WTC11 (cell line): ENCODE data around the gene TOE1. TPM values are rescaled to one million over a fixed set of nuclear protein-coding genes. Genes with fewer than 3 reads are reported as not detected.

Experiments used
- ATAC-seq: fragments of 200-7000 bp; cut with Tn5 transposase; 2 replicates; pipeline ENCODE4 v1.10.0; 2021; ENCODE audit warnings: mild to moderate bottlenecking, moderate library complexity
- CTCF ChIA-PET: fragments of 300-600 bp; sonication (Branson Sonifier 250); formaldehyde crosslinking; loops from one replicate; lab custom pipeline; 2021; ENCODE audit warnings: antibody characterized with exemption; lab: Charles Lee
- POLR2A ChIA-PET: fragments of 350-600 bp; sonication (Branson Sonifier 250); formaldehyde crosslinking; loops from one replicate; lab custom pipeline; 2021; ENCODE audit warnings: antibody characterized with exemption; lab: Charles Lee
- DNase-seq: peaks from one replicate; pipeline ENCODE4 v3.0.0; 2021; ENCODE audit warnings: low spot score
- H3K27ac Mint-ChIP-seq: 2 replicates; pipeline ENCODE4 v1.8.0; 2021; ENCODE audit warnings: mixed read lengths
- H3K27me3 Mint-ChIP-seq: 2 replicates; pipeline ENCODE4 v1.8.0; 2021; ENCODE audit warnings: low read depth, mild to moderate bottlenecking, moderate library complexity, mixed read lengths
- H3K36me3 Mint-ChIP-seq: 2 replicates; pipeline ENCODE4 v1.8.0; 2021; ENCODE audit warnings: mixed read lengths
- H3K4me1 Mint-ChIP-seq: 2 replicates; pipeline ENCODE4 v1.8.0; 2022; ENCODE audit warnings: mixed read lengths
- H3K4me3 Mint-ChIP-seq: 2 replicates; pipeline ENCODE4 v1.8.0; 2021; ENCODE audit warnings: mild to moderate bottlenecking, moderate library complexity, mixed read lengths
- H3K9me3 Mint-ChIP-seq: 2 replicates; pipeline ENCODE4 v1.8.0; 2021; ENCODE audit warnings: mixed read lengths
- ATF3 ChIP-seq: sonication (generic); formaldehyde crosslinking; conservative IDR thresholded peaks from 2 replicates; pipeline ENCODE4 v1.8.1; 2022; ENCODE audit warnings: mild to moderate bottlenecking, missing genetic modification reagents
- CREB1 ChIP-seq: sonication (generic); formaldehyde crosslinking; IDR thresholded peaks from 2 replicates; pipeline ENCODE4 v1.8.0; 2023; ENCODE audit warnings: mild to moderate bottlenecking, missing genetic modification reagents
- GTF2I ChIP-seq: fragments of 250-450 bp; sonication (Bioruptor Pico); conservative IDR thresholded peaks from 2 replicates; pipeline ENCODE4 v1.4.0; 2021; ENCODE audit warnings: mild to moderate bottlenecking
- IRF1 ChIP-seq: sonication (generic); formaldehyde crosslinking; IDR thresholded peaks from 2 replicates; pipeline ENCODE4 v1.8.0; 2023; ENCODE audit warnings: missing genetic modification reagents
- JUN ChIP-seq: sonication (generic); formaldehyde crosslinking; IDR thresholded peaks from 2 replicates; pipeline ENCODE4 v1.8.0; 2023; ENCODE audit warnings: mild to moderate bottlenecking, missing genetic modification reagents
- MAX ChIP-seq: sonication (generic); formaldehyde crosslinking; IDR thresholded peaks from 2 replicates; pipeline ENCODE4 v1.8.0; 2022; ENCODE audit warnings: mild to moderate bottlenecking, missing genetic modification reagents
- MYBL2 ChIP-seq: sonication (generic); formaldehyde crosslinking; IDR thresholded peaks from 2 replicates; pipeline ENCODE4 v1.8.1; 2023; ENCODE audit warnings: mild to moderate bottlenecking, moderate library complexity, missing genetic modification reagents
- NR1H2 ChIP-seq: sonication (generic); formaldehyde crosslinking; IDR thresholded peaks from 2 replicates; pipeline ENCODE4 v1.9.0; 2021; ENCODE audit warnings: mild to moderate bottlenecking, moderate library complexity, missing genetic modification reagents
- OVOL2 ChIP-seq: fragments of 250-450 bp; sonication (Bioruptor Pico); IDR thresholded peaks from 2 replicates; pipeline ENCODE4 v1.9.0; 2021; ENCODE audit warnings: mild to moderate bottlenecking, borderline replicate concordance
- TCF7 ChIP-seq: sonication (generic); formaldehyde crosslinking; IDR thresholded peaks from 2 replicates; pipeline ENCODE4 v1.8.0; 2022; ENCODE audit warnings: mild to moderate bottlenecking, low read depth, missing genetic modification reagents, moderate library complexity
- USF1 ChIP-seq: sonication (generic); formaldehyde crosslinking; IDR thresholded peaks from 2 replicates; pipeline ENCODE4 v1.8.0; 2022; ENCODE audit warnings: mild to moderate bottlenecking, missing genetic modification reagents
- ZBTB43 ChIP-seq: sonication (generic); formaldehyde crosslinking; IDR thresholded peaks from 2 replicates; pipeline ENCODE4 v1.8.1; 2023; ENCODE audit warnings: mild to moderate bottlenecking, missing genetic modification reagents
- ZNF121 ChIP-seq: sonication (generic); formaldehyde crosslinking; IDR thresholded peaks from 2 replicates; pipeline ENCODE4 v1.8.0; 2023; ENCODE audit warnings: missing genetic modification reagents
- ZNF232 ChIP-seq: sonication (generic); formaldehyde crosslinking; IDR thresholded peaks from 2 replicates; pipeline ENCODE4 v1.8.0; 2022; ENCODE audit warnings: mild to moderate bottlenecking, missing genetic modification reagents
- ZNF281 ChIP-seq: sonication (generic); formaldehyde crosslinking; IDR thresholded peaks from 2 replicates; pipeline ENCODE4 v1.8.0; 2023; ENCODE audit warnings: mild to moderate bottlenecking, missing genetic modification reagents
- ZNF671 ChIP-seq: fragments of 250-450 bp; sonication (Bioruptor Pico); IDR thresholded peaks from 2 replicates; pipeline ENCODE4 v1.8.0; 2021; ENCODE audit warnings: mild to moderate bottlenecking
- total RNA-seq: library from RNA; stranded (reverse); gene quantifications from 3 replicates; pipeline ENCODE4 v1.2.3, GENCODE V29; 2021
- TF ChIP-seq, protein P1 (sequence below): fragments of 200-600 bp; IDR thresholded peaks from 2 replicates; pipeline ENCODE4 v1.8.0; 2022; ENCODE audit warnings: antibody characterized with exemption
- TF ChIP-seq, protein P2 (sequence below): sonication (generic); formaldehyde crosslinking; IDR thresholded peaks from 2 replicates; pipeline ENCODE4 v1.8.1; 2022; ENCODE audit warnings: mild to moderate bottlenecking, moderate library complexity, missing genetic modification reagents
- TF ChIP-seq, protein P3 (sequence below): sonication (generic); formaldehyde crosslinking; IDR thresholded peaks from 2 replicates; pipeline ENCODE4 v1.8.1; 2023; ENCODE audit warnings: mild to moderate bottlenecking, missing genetic modification reagents, moderate library complexity
- TF ChIP-seq, protein P4 (sequence below): sonication (generic); formaldehyde crosslinking; IDR thresholded peaks from 2 replicates; pipeline ENCODE4 v1.8.0; 2022; ENCODE audit warnings: mild to moderate bottlenecking, missing genetic modification reagents

The TOE1 gene
- total RNA-seq, 1 experiment from 2014 or later: 7.4 TPM

DNA sequence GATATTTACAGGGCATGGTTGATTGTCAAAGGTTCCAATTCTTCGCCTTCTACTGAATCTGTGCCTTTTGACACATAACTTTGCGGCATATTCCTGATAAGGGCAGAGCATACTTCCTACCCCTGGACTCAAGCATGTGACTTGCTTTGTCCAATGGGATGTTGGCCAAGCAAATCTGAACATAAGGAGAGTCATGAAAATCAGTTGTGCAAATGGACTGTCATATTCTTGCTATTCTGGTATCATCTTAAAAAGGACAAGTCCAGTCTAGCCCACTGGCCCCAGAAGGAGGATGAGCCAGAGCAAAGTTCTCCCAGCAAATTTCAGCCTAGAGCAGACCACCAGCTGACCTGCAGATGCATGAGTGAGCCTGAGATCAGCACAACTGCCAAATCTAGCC is 41.3 kb downstream of the TOE1 start:
- Mint-ChIP-seq H3K4me3 (no peak overlapping the region), H3K27me3 (no peaks in the 10 kb centered on the region), H3K36me3 (no peaks in the 10 kb centered on the region), H3K4me1 (no peaks in the 10 kb centered on the region), H3K27ac (no peak overlapping the region), H3K9me3 (0 out of 2 replicates have a peak, but pooled peaks cover 3% of the 10 kb centered on the region)
- POLR2A ChIA-PET: no interaction called here
- no peak for TF ChIP-seq CREB1 (CRISPR knock-in tag)
- TF ChIP-seq, protein P1, sequence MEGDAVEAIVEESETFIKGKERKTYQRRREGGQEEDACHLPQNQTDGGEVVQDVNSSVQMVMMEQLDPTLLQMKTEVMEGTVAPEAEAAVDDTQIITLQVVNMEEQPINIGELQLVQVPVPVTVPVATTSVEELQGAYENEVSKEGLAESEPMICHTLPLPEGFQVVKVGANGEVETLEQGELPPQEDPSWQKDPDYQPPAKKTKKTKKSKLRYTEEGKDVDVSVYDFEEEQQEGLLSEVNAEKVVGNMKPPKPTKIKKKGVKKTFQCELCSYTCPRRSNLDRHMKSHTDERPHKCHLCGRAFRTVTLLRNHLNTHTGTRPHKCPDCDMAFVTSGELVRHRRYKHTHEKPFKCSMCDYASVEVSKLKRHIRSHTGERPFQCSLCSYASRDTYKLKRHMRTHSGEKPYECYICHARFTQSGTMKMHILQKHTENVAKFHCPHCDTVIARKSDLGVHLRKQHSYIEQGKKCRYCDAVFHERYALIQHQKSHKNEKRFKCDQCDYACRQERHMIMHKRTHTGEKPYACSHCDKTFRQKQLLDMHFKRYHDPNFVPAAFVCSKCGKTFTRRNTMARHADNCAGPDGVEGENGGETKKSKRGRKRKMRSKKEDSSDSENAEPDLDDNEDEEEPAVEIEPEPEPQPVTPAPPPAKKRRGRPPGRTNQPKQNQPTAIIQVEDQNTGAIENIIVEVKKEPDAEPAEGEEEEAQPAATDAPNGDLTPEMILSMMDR: no peak
- TF ChIP-seq IRF1 (CRISPR knock-in tag): no peak
- TF ChIP-seq ZBTB43: no peak
- TF ChIP-seq MAX (CRISPR knock-in tag): no peak
- TF ChIP-seq, protein P2, sequence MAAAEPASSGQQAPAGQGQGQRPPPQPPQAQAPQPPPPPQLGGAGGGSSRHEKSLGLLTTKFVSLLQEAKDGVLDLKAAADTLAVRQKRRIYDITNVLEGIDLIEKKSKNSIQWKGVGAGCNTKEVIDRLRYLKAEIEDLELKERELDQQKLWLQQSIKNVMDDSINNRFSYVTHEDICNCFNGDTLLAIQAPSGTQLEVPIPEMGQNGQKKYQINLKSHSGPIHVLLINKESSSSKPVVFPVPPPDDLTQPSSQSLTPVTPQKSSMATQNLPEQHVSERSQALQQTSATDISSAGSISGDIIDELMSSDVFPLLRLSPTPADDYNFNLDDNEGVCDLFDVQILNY (CRISPR knock-in tag): no peak
- TF ChIP-seq, protein P3, sequence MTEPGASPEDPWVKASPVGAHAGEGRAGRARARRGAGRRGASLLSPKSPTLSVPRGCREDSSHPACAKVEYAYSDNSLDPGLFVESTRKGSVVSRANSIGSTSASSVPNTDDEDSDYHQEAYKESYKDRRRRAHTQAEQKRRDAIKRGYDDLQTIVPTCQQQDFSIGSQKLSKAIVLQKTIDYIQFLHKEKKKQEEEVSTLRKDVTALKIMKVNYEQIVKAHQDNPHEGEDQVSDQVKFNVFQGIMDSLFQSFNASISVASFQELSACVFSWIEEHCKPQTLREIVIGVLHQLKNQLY (CRISPR knock-in tag): no peak
- TF ChIP-seq ATF3 (CRISPR knock-in tag): no peak
- TF ChIP-seq ZNF671 (CRISPR knock-in tag): no peak
- TF ChIP-seq OVOL2: no peak
- no peak for TF ChIP-seq JUN
- no peak for TF ChIP-seq NR1H2 (CRISPR knock-in tag)
- no peak for TF ChIP-seq TCF7
- TF ChIP-seq USF1 (CRISPR knock-in tag): no peak
- TF ChIP-seq, protein P4, sequence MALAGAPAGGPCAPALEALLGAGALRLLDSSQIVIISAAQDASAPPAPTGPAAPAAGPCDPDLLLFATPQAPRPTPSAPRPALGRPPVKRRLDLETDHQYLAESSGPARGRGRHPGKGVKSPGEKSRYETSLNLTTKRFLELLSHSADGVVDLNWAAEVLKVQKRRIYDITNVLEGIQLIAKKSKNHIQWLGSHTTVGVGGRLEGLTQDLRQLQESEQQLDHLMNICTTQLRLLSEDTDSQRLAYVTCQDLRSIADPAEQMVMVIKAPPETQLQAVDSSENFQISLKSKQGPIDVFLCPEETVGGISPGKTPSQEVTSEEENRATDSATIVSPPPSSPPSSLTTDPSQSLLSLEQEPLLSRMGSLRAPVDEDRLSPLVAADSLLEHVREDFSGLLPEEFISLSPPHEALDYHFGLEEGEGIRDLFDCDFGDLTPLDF: no peak
- no peak for TF ChIP-seq ZNF121
- TF ChIP-seq ZNF281: no peak
- TF ChIP-seq ZNF232 (CRISPR knock-in tag): no peak
- TF ChIP-seq GTF2I (CRISPR knock-in tag): no peak
- no peak for TF ChIP-seq MYBL2 (CRISPR knock-in tag)
- CTCF ChIA-PET: no interaction called here
- DNase-seq: no peak
- ATAC-seq: no peak
